Amniotic epithelial cell (primary cell): ENCODE results near the gene LEP.
A peak's percentile ranks its signal among the peaks of the same experiment; 100 is the strongest.
"Not testable (repeated sequence)": the region's sequence is repeated elsewhere in the genome, so short reads cannot be mapped to it uniquely, and the experiment has no call there.

Experiments used
- DNase-seq: peaks from one replicate; pipeline ENCODE4 v3.0.0-alpha.2; 2010; ENCODE audit warnings: low read depth

Gene LEP

DNA sequence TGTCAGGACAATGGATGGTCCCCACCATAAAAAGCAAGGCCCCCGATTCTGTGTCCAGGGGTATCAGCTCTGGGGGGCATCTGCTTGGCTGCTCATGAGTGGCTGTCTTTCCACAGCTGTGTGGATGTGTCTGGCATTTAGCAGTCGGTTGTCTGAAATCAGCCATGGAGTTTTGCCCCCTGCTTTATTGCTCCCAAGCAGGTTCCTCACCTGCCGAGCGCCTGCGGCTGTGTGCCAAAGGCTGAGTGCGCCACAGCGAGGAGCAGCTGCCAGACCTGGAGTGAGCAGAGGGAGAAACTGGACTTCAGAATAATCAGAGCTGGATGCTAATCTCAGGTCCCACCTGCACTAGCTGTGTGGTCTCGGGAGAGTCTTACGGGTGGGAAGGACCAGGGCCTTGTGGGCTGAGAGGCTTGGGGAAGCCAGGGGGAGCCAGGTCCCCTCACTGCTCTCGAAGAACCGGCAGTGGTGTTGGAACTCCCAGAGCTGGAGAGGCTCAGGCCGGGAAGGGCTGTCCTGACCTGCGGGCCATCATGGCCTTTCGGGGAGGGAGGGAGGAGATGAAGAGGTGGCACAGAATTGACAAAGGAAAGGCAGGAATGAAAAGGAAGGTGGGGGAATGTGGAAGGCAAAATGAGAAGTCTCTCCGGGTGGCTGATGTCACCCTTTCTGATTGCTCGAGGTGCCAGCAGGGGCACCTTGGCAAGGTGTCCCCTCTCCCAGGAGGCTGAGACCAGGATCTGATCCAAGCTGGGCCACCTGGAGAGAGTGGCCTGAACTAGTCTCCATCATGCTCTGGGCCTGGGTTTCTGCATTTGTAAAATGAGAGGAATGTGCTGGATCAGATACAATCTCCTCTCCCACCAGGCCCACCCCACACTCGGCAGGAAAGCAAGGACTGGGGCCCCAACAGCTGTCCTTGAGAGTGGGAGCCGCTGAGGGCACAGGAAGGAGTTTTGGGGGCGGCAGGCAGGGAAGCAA, 30.2 kb upstream of the LEP start:
- no peak for DNase-seq

- DNase-seq, result no peak
Measured at GRCh38 chr7:128211626-128212025, 29.5 kb upstream of the LEP start.

GRCh38 chr7:128214463-128214862, 26.6 kb upstream of the LEP start:
- no peak for DNase-seq

- peak; percentile 81 for DNase-seq
Measured at GRCh38 chr7:128215281-128215680, 25.8 kb upstream of the LEP start.

GRCh38 chr7:128215739-128216138, 25.3 kb upstream of the LEP start:
- peak; percentile 29 for DNase-seq

DNA sequence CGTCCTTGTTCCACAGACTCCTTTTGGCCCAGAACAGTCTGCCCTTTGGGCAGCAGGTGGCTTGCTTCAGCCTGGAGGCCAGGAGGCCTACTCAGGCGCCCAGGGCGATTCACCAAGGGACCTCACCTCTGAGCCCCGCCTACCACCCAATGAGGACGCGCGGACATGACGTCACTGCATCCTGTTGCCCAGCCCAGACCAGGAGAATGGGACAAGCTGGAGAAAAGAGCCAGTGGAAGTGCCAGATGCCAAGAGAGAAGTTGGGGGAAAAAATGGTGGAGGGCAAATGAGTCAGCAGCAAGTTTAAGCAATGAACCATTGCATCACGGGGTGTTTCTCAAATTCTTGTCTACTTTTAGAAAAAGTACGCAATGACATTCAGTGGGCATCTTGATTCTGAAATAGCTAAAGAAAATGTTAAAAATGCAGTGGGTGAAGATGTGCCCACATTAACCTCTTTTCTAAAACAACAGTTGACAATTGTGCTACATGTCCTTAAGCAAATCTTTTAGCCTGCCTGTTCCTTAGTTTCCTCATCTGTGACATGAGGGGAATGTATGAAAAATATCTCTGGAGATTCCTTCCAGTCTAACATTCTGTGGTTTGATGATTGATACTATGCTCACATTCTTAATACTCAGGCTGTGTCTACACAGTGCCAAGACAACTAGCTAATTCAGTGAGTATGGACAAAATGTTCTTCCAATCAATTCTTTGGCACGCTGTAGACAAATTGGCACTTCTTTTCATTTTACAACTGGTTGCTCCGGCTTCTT, 23.9 kb upstream of the LEP start:
- DNase-seq, result peak; percentile 89

GRCh38 chr7:128217967-128218652, 23.0 kb upstream of the LEP start:
- DNase-seq, result peak; percentile 36

GRCh38 chr7:128219636-128220035, 21.4 kb upstream of the LEP start:
- no peak for DNase-seq

DNA sequence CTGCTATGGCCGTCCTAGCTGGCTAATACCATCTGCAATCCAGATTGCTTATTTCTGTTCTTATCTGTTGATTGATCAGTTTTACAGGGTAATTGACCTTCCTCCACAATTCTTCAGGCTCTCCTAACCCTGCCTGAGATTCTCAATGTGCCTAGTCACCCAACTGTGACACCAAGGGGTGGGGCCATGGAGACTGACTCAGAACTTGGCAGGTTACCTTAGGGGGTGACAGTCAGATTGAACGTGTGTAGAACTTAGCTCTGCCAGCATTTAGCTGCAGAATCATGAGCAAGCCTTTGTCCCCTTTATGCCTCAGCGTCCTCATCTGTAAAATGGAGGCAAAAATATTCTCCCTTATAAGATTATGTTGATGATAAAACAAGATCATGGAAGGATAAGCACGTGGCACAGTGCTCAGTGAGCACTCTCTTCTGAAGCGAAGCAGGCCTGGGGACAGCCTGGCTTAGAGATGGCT, 19.1 kb upstream of the LEP start:
- peak; percentile 19 for DNase-seq

- DNase-seq, result no peak
Measured at GRCh38 chr7:128226132-128226980, 14.7 kb upstream of the LEP start.

- no peak for DNase-seq
Measured at GRCh38 chr7:128227271-128227670, 13.8 kb upstream of the LEP start.

GRCh38 chr7:128231021-128231420, 10.1 kb upstream of the LEP start:
- DNase-seq, result no peak

DNA sequence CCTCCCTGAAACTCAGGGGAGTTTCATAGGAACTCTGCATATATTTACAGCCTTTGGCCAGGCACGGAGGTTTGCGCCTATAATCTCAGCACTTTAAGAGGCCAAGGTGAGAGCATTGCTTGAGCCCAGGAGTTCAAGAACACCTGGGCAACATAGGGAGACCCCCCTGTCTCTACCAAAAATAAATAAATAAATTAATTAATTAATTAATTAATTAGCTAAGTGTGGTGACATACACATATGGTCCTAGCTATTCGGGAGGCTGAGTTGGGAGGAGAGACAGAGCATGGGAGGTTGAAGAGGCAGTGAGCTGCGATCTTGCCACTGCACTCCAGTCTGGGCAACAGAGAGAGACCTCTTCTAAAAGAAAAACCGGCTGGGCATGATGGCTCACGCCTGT, 9.4 kb upstream of the LEP start:
- DNase-seq, result no peak

DNA sequence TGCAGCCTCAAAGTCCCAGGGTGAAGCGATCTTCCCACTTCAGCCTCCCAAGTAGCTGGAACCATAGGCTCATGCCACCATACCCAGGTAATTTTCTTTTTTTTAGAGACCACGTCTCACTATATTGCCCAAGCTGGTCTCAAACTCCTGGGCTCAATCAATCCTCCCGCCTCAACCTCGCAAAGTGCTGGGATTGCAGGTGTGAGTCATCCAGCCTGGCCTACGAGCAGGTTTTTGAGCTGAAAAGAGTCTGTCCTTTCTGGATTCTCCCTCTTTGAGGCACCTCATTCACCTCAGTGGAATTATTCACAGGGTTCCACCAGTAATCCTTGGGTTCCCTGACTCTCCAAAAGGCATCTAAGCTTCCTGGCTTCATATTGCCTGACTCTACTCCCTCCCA, 7.6 kb upstream of the LEP start:
- DNase-seq, result no peak

GRCh38 chr7:128234476-128235026, 6.5 kb upstream of the LEP start:
- DNase-seq, result no peak

DNA sequence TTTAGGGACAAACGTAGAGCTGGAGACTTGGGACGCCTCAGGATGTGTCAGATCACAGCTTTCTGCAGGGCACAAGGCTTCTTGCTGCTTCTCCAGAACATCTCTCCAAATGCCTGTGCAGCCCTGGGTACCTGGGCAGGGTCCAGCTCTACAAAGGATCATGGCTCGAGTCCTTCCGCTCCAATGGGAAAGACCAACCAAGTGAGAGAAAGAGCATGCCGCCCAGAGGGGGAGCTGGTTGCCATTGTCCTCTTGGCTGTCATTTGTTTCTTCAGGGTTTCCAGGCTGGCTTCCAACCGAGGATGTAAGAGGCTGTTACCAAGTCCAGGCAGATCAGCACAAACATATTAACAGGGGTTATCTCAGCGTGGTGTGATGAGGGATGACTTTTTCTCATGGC, 5.6 kb upstream of the LEP start:
- no peak for DNase-seq

DNA sequence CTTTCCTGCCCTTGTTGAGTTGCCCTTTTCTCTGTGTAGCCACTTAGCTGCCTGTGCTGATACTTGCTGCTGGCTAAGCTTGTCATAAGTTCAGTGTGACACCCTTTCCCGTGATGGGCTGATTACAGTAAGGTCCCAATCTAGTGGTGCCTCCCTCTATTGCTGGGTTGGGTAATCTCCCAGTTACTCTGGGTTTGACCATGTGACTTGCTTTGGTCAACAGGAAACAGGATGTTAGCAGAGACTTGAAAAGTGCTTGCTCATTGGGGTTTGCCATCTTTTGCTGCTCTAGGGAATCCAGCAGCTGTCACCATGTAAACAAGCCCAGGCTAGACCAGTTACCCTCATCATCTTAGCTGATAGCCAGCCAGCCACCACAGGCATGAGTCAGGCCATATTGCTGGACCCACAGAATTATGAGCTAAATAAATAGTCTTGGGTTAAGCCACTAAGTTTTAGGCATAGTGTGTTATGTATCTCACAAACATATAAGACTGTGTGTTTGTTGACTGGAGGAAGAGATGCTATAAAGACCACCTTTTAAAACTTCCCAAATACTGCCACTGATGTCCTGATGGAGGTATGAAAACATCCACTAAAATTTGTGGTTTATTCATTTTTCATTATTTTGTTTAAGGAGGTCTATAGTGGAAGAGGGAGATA, 4.0 kb upstream of the LEP start:
- DNase-seq, result peak; percentile 80

DNA sequence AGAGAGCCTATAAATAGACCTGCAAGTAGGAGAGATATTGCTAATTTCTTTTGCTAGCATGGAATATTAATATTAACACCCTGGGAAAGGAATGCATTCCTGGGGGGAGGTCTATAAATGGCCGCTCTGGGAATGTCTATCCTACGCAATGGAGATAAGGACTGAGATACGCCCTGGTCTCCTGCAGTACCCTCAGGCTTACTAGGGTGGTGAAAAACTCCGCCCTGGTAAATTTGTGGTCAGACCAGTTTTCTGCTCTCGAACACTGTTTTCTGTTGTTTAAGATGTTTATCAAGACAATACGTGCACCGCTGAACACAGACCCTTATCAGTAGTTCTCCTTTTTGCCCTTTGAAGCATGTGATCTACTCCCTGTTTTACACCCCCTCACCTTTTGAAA, 1.9 kb upstream of the LEP start:
- not testable (repeated sequence) for DNase-seq

- DNase-seq, result no peak
Measured at GRCh38 chr7:128242661-128243060, 1.6 kb downstream of the LEP start.

DNA sequence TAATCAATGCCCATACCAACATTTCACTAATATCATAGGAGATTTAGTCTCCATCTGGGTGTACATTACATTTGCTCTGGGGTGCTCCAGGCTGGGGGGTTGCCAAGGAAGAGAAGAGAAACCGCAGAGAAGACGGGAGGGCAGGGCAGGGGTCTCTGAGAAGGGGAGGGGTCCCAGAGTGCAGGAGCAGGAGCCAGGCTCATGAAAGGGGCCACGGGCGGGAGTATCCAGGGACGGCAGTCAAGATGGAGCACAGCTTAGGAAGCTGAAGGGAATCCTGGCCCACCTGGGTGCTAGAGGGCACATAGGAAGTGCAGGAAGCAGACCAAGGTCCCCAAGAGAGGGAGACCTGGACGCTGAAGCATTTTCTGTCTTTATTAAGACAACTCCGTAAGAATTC, 2.2 kb downstream of the LEP start:
- no peak for DNase-seq

- DNase-seq, result no peak
Measured at GRCh38 chr7:128244861-128245260, 3.8 kb downstream of the LEP start.
